HL-60 (cell line): ENCODE measurements around the gene FOXRED2.

ENCODE experiments used
- DNase-seq, 2 experiments: peaks; one replicate each; pipeline ENCODE4 v3.0.0-alpha.2; 2010 to 2020; ENCODE audit warnings: low read depth in 1 of 2, low spot score in 1 of 2
- H3K27ac ChIP-seq: fragments of 250-450 bp; sonication (Bioruptor Pico); replicated peaks from 2 replicates; pipeline ENCODE4 v1.5.1; 2020; ENCODE audit warnings: mild to moderate bottlenecking, moderate library complexity
- H3K27me3 ChIP-seq: fragments of 250-450 bp; sonication (Bioruptor Pico); 2 replicates; pipeline ENCODE4 v1.5.1; 2021; ENCODE audit warnings: mild to moderate bottlenecking, moderate library complexity; ENCODE audit not compliant: insufficient read depth, poor library complexity, severe bottlenecking
- H3K4me3 ChIP-seq: replicated peaks from 2 replicates; pipeline ENCODE4 v1.5.1; 2011; ENCODE audit warnings: mild to moderate bottlenecking, control low read depth, low read length; ENCODE audit not compliant: insufficient read depth
- GABPA ChIP-seq: IDR thresholded peaks from 2 replicates; pipeline ENCODE4 v1.6.1; 2012; ENCODE audit warnings: low read depth
- POLR2AphosphoS5 ChIP-seq: IDR thresholded peaks from 2 replicates; pipeline ENCODE4 v1.6.1; 2012; ENCODE audit warnings: low read depth
- SPI1 ChIP-seq: IDR thresholded peaks from 2 replicates; pipeline ENCODE4 v1.6.1; 2012; ENCODE audit warnings: low read depth, mild to moderate bottlenecking, borderline replicate concordance
- TF ChIP-seq, protein P1 (sequence below): IDR thresholded peaks from one replicate; pipeline ENCODE4 v1.5.1; 2011; ENCODE audit warnings: low read length, control low read depth, inconsistent platforms; ENCODE audit not compliant: insufficient read depth
- TF ChIP-seq, protein P2 (sequence below): IDR thresholded peaks from 2 replicates; pipeline ENCODE4 v1.6.1; 2012; ENCODE audit warnings: low read depth; ENCODE audit not compliant: insufficient replicate concordance

FOXRED2 gene

DNA sequence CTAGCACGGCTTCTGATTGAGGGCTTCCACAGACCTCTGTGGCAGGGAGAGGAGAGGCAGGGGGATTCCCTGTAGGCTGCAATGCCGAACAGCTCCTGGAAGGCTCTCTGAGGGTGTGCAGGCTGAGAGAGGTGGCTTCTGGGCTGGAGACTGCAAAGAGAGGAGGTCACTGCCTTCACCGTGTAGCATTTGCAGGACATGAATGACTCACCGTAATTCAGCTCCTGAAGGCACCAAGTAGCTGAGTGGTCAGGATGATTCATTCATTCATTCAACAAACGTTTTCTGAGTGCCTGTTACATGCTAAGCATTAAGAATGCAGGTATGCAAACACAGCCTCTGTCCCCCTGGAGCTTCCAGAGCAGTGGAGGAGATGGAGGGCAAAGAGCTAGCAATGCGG lies 40.1 kb upstream of the FOXRED2 start:
- Histone ChIP-seq H3K27ac (no peak overlapping the region), H3K4me3 (no peak overlapping the region), H3K27me3 (no peaks in the 10 kb centered on the region)
- TF ChIP-seq, protein P1, sequence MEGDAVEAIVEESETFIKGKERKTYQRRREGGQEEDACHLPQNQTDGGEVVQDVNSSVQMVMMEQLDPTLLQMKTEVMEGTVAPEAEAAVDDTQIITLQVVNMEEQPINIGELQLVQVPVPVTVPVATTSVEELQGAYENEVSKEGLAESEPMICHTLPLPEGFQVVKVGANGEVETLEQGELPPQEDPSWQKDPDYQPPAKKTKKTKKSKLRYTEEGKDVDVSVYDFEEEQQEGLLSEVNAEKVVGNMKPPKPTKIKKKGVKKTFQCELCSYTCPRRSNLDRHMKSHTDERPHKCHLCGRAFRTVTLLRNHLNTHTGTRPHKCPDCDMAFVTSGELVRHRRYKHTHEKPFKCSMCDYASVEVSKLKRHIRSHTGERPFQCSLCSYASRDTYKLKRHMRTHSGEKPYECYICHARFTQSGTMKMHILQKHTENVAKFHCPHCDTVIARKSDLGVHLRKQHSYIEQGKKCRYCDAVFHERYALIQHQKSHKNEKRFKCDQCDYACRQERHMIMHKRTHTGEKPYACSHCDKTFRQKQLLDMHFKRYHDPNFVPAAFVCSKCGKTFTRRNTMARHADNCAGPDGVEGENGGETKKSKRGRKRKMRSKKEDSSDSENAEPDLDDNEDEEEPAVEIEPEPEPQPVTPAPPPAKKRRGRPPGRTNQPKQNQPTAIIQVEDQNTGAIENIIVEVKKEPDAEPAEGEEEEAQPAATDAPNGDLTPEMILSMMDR, result no peak
- no peak for TF ChIP-seq POLR2AphosphoS5
- TF ChIP-seq GABPA, result no peak
- no peak for TF ChIP-seq SPI1
- TF ChIP-seq, protein P2, sequence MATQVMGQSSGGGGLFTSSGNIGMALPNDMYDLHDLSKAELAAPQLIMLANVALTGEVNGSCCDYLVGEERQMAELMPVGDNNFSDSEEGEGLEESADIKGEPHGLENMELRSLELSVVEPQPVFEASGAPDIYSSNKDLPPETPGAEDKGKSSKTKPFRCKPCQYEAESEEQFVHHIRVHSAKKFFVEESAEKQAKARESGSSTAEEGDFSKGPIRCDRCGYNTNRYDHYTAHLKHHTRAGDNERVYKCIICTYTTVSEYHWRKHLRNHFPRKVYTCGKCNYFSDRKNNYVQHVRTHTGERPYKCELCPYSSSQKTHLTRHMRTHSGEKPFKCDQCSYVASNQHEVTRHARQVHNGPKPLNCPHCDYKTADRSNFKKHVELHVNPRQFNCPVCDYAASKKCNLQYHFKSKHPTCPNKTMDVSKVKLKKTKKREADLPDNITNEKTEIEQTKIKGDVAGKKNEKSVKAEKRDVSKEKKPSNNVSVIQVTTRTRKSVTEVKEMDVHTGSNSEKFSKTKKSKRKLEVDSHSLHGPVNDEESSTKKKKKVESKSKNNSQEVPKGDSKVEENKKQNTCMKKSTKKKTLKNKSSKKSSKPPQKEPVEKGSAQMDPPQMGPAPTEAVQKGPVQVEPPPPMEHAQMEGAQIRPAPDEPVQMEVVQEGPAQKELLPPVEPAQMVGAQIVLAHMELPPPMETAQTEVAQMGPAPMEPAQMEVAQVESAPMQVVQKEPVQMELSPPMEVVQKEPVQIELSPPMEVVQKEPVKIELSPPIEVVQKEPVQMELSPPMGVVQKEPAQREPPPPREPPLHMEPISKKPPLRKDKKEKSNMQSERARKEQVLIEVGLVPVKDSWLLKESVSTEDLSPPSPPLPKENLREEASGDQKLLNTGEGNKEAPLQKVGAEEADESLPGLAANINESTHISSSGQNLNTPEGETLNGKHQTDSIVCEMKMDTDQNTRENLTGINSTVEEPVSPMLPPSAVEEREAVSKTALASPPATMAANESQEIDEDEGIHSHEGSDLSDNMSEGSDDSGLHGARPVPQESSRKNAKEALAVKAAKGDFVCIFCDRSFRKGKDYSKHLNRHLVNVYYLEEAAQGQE, result no peak
- no peak for DNase-seq

DNA sequence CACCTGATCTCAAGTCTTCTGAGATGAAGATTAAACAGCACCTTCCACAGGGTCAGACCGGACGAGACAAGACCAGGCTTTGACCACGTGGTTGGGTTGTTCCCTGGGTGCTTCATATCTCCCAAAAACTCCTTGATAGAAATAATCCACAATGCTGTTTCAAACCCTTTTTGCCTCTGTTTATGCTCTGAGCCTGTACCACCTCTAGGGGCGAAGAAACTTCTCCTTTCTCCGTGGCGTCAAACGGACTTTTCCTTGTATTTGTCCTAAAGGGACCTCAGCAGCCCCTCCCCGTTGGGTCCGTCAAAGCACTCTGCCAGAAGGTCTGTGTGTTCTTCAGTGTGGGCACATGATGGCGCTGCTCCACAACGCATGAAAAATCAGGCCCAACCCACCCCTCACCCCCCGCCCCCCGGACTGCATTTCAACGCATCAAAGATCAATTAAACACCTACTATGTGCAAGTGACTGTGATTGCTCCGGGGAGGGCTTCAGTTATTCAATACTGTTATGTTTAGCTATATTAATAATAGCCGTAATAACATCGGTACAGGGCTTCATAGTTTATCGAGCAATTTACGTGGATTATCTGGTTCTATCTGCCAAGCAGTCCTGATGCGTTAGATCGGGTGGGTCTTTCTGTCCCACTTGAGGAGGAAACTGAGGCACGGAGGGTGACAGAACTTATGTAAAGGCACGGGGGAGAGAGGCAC lies 39.4 kb upstream of the FOXRED2 start:
- no peak overlapping the region for H3K4me3 ChIP-seq
- TF ChIP-seq SPI1 (no peak), GABPA (no peak), POLR2AphosphoS5 (no peak)
- TF ChIP-seq, protein P1, result peak; percentile 33
- TF ChIP-seq, protein P2, result no peak
- no peaks in the 10 kb centered on the region for H3K27me3 ChIP-seq
- peak in 1 of 2 experiments; percentile 80 for DNase-seq
- H3K27ac ChIP-seq, result no peak overlapping the region

DNA sequence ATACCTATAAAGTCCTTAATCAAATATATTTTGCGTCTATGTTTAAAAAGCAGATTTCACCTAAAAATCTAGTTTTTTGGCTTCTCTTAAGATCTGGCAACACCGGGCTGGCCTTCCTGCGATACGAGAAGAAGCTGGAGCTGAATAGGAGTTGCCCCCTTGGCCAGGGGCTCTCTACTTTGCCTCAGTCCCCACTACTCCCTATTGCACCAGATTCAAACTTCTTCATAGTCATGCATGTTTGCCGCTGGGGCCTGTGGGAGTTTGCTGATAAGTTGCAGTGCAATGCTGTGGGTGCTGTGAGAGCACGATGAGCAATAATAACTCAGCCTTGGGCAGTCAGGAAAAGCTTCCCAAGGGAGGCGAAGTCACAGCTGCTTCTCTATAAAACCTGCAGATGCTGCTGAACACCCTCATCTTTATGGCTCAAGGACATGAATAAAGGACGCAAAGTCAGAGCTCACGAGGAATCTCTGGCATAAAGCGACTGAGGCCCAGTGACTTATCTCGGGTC lies 37.3 kb upstream of the FOXRED2 start:
- H3K27ac ChIP-seq, result no peak overlapping the region
- no peak for DNase-seq
- H3K4me3 ChIP-seq, result no peak overlapping the region
- no peaks in the 10 kb centered on the region for H3K27me3 ChIP-seq
- TF ChIP-seq, protein P2, result no peak
- TF ChIP-seq SPI1 (no peak), GABPA (no peak), POLR2AphosphoS5 (no peak)
- TF ChIP-seq, protein P1, result no peak
